GM12878 (cell line): ENCODE results near the gene MGST3. TPM values are rescaled to one million over a fixed set of nuclear protein-coding genes. Genes with fewer than 3 reads are reported as not detected.

ENCODE experiments used
- ATAC-seq: fragments of 200-7000 bp; cut with Tn5 transposase; 3 replicates; pipeline ENCODE4 v1.9.1; 2020; ENCODE audit warnings: mild to moderate bottlenecking, moderate library complexity
- BruUV-seq: library from RNA; stranded (reverse); fragments of 400-500 nt; replicated peaks from 2 replicates; lab custom pipeline; 2021; lab: Mats Ljungman, UMichigan
- CTCF ChIA-PET: fragments of 300-600 bp; sonication (Branson Sonifier 250); formaldehyde crosslinking; extraction: SDS; loops from one replicate; lab custom pipeline; 2021; ENCODE audit warnings: inconsistent platforms; lab: Yijun Ruan, JAX
- POLR2A ChIA-PET: fragments of 350-600 bp; formaldehyde crosslinking; extraction: SDS; loops from one replicate; lab custom pipeline; 2021; ENCODE audit warnings: inconsistent platforms; lab: Charles Lee
- RAD21 ChIA-PET: fragments of 300-600 bp; sonication (Branson Sonifier 250); formaldehyde crosslinking; loops from one replicate; lab custom pipeline; 2023; ENCODE audit warnings: antibody characterized with exemption; ENCODE audit not compliant: unreplicated experiment; lab: Charles Lee
- SMC1A ChIA-PET: fragments of 300-600 bp; sonication (Branson Sonifier 250); formaldehyde crosslinking; loops from one replicate; lab custom pipeline; 2023; ENCODE audit not compliant: unreplicated experiment, uncharacterized antibody; lab: Charles Lee
- DNase-seq: peaks from one replicate; pipeline ENCODE4 v3.0.0-alpha.2; 2011; ENCODE audit warnings: low read depth, low spot score
- FAIRE-seq: peaks from 3 replicates; lab custom pipeline; 2011; peaks lifted over from hg19 to GRCh38; lab: Jason Lieb, UNC
- H2AFZ ChIP-seq: 2 replicates; pipeline ENCODE4 v1.6.0; 2011; ENCODE audit warnings: low read depth, low read length, control low read depth; ENCODE audit not compliant: control insufficient read depth
- H3K27ac ChIP-seq: 2 replicates; pipeline ENCODE4 v1.5.1; 2011; ENCODE audit warnings: control low read depth; ENCODE audit not compliant: control insufficient read depth, insufficient read depth
- H3K27me3 ChIP-seq, 2 experiments: replicated peaks in 1 of 2; 2 replicates each; pipeline versions ENCODE4 v1.6.0 to v1.6.1; 2011; ENCODE audit warnings: low read length in 1 of 2; ENCODE audit not compliant: control insufficient read depth in 2 of 2, insufficient read depth in 2 of 2
- H3K36me3 ChIP-seq, 2 experiments: 2 replicates each; pipeline ENCODE4 v1.5.1; 2011; ENCODE audit warnings: low read length in 1 of 2; ENCODE audit not compliant: control insufficient read depth in 2 of 2, insufficient read depth in 2 of 2
- H3K4me1 ChIP-seq: 2 replicates; pipeline ENCODE4 v1.6.1; 2011; ENCODE audit warnings: mild to moderate bottlenecking, low read length, moderate library complexity, mixed read lengths; ENCODE audit not compliant: control insufficient read depth, insufficient read depth
- H3K4me2 ChIP-seq: 2 replicates; pipeline ENCODE4 v1.6.0; 2011; ENCODE audit warnings: control low read depth; ENCODE audit not compliant: control insufficient read depth, insufficient read depth
- H3K4me3 ChIP-seq: fragments of 200-600 bp; sonication (generic); 2 replicates; pipeline ENCODE4 v1.5.1; 2016
- H3K79me2 ChIP-seq: 2 replicates; pipeline ENCODE4 v1.6.0; 2011; ENCODE audit warnings: low read length; ENCODE audit not compliant: control insufficient read depth, insufficient read depth
- H3K9ac ChIP-seq: 2 replicates; pipeline ENCODE4 v1.8.0; 2011; ENCODE audit warnings: low read length, control low read depth, mixed read lengths; ENCODE audit not compliant: control insufficient read depth, insufficient read depth
- H3K9me3 ChIP-seq: replicated peaks from 3 replicates; pipeline ENCODE4 v1.5.1; 2011; ENCODE audit warnings: mild to moderate bottlenecking, low read length; ENCODE audit not compliant: control insufficient read depth, insufficient read depth
- H4K20me1 ChIP-seq: 2 replicates; pipeline ENCODE4 v1.6.0; 2011; ENCODE audit not compliant: control insufficient read depth, insufficient read depth
- CUX1 ChIP-seq: IDR thresholded peaks from 2 replicates; pipeline ENCODE4 v1.6.1; 2012; ENCODE audit warnings: improper control_type of control experiment, low read depth, low read length; ENCODE audit not compliant: insufficient replicate concordance
- MAX ChIP-seq: IDR thresholded peaks from 2 replicates; pipeline ENCODE4 v1.6.1; 2012; ENCODE audit warnings: low read depth, low read length, improper control_type of control experiment
- MYB ChIP-seq: fragments of 150-350 bp; IDR thresholded peaks from 2 replicates; pipeline ENCODE4 v1.6.1; 2014; ENCODE audit warnings: mild to moderate bottlenecking, low read depth, low read length, borderline replicate concordance
- NR2F1 ChIP-seq: fragments of 450-650 bp; conservative IDR thresholded peaks from 2 replicates; pipeline ENCODE4 v1.6.1; 2017; ENCODE audit warnings: mild to moderate bottlenecking
- POLR2AphosphoS5 ChIP-seq: IDR thresholded peaks from 2 replicates; pipeline ENCODE4 v1.6.1; 2011; ENCODE audit warnings: mild to moderate bottlenecking, low read length, inconsistent platforms
- SMAD5 ChIP-seq: IDR thresholded peaks from 2 replicates; pipeline ENCODE4 v1.6.1; 2016; ENCODE audit warnings: antibody characterized with exemption, low read depth
- STAT1 ChIP-seq: fragments of 450-650 bp; conservative IDR thresholded peaks from 2 replicates; pipeline ENCODE4 v1.6.1; 2014; ENCODE audit warnings: antibody characterized with exemption, mild to moderate bottlenecking
- TARDBP ChIP-seq: IDR thresholded peaks from 2 replicates; pipeline ENCODE4 v1.6.1; 2016; ENCODE audit warnings: borderline replicate concordance
- USF2 ChIP-seq: IDR thresholded peaks from 2 replicates; pipeline ENCODE4 v1.6.1; 2011; ENCODE audit warnings: low read depth, low read length, improper control_type of control experiment, borderline replicate concordance
- WRNIP1 ChIP-seq: IDR thresholded peaks from 2 replicates; pipeline ENCODE4 v1.6.1; 2011; ENCODE audit warnings: low read depth, low read length, improper control_type of control experiment, borderline replicate concordance
- YBX1 ChIP-seq: fragments of 450-650 bp; IDR thresholded peaks from 2 replicates; pipeline ENCODE4 v1.6.1; 2016; ENCODE audit warnings: antibody characterized with exemption
- ZNF622 ChIP-seq: fragments of 450-650 bp; IDR thresholded peaks from 2 replicates; pipeline ENCODE4 v1.6.1; 2017; ENCODE audit warnings: mild to moderate bottlenecking, inconsistent platforms
- WGBS: methylation state at CpG from one replicate; pipeline ENCODE4 v1.1.6; 2016; ENCODE audit warnings: low lambda C conversion rate; ENCODE audit not compliant: insufficient replicate concordance, insufficient coverage; ENCODE audit errors: missing lambda C conversion rate; 5-methylcytosine and 5-hydroxymethylcytosine counted together
- in situ Hi-C: fragments of 300-500 bp; cut with MboI; formaldehyde crosslinking; loops from 9 replicates; pipeline ENCODE4 v1.14.3; 2018; ENCODE audit warnings: mixed read lengths
- intact Hi-C: fragments of 100-400 bp; cut with micrococcal nuclease; formaldehyde crosslinking; loops from one replicate; pipeline ENCODE4 v1.14.2; 2022; ENCODE audit not compliant: unreplicated experiment
- polyA plus RNA-seq, 11 experiments: library from polyadenylated mRNA; depleted of rRNA in 4 of 11; unstranded in 6 of 11; stranded (reverse) in 5 of 11; fragments of >200 nt; fragmentation: Nextera tagmentation in 4 of 11; fragmentation: Illumina TruSeq in 1 of 11; extraction: Ambion mirVana in 4 of 11; extraction: Trizol in 1 of 11; gene quantifications; 1 replicate in 1 of 11; 2 replicates in 10 of 11; pipeline versions ENCODE4 v1.2.1 to v1.2.3, GENCODE V29; 2011 to 2016; ENCODE audit warnings: inconsistent platforms in 2 of 11, missing spikeins in 2 of 11, low read depth in 1 of 11
- total RNA-seq, 4 experiments: library from RNA; depleted of rRNA in 3 of 4; stranded (reverse); fragments of >200 nt in 3 of 4; fragmentation: Illumina TruSeq in 1 of 4; extraction: Trizol in 1 of 4; gene quantifications; 2 replicates each; pipeline versions ENCODE4 v1.2.1 to v1.2.3, GENCODE V29; 2013 to 2021
- TF ChIP-seq, protein P1 (sequence below): fragments of 450-650 bp; formaldehyde crosslinking; IDR thresholded peaks from 2 replicates; pipeline ENCODE4 v1.4.0; 2022; ENCODE audit warnings: mild to moderate bottlenecking, moderate library complexity

MGST3 gene
- total and polyA plus RNA-seq, 10 of the 15 experiments (the other 5 are each of a cell fraction or from before 2014, with no cell fraction given) = 37.3 to 145 (median 68.8) TPM

- ChIA-PET CTCF (interaction anchor here (0.7 to 1.1 kb wide), 2 partner anchors 12 to 217 kb away, joined by 4 read pairs; no protein-coding TSS in a partner anchor), RAD21 (no interaction called here), SMC1A (interaction anchor here (0.6 to 1.5 kb wide), 3 partner anchors 9 to 76 kb away, joined by 3 to 5 read pairs (median 4); no protein-coding TSS in a partner anchor), POLR2A (no interaction called here)
- H3K27me3 ChIP-seq = no peaks in the 10 kb centered on the region
- in situ Hi-C loops (no loop called here), intact Hi-C loops (no loop called here)
- H3K36me3 ChIP-seq = no peaks in the 10 kb centered on the region
- H3K4me3 ChIP-seq = no peak overlapping the region
- H2AFZ ChIP-seq = no peak overlapping the region
- no peaks in the 10 kb centered on the region for H3K4me1 ChIP-seq
- BruUV-seq = no TSS peak
- DNase-seq = no peak
- WGBS = 0% methylated on average over 1 of the region's 1 CpG
- H3K9ac ChIP-seq = no peak overlapping the region
- H3K9me3 ChIP-seq = no peaks in the 10 kb centered on the region
- FAIRE-seq = no peak
- H3K79me2 ChIP-seq = no peaks in the 10 kb centered on the region
- ATAC-seq = no peak
- no peak overlapping the region for H3K4me2 ChIP-seq
- no peaks in the 10 kb centered on the region for H4K20me1 ChIP-seq
- no peak overlapping the region for H3K27ac ChIP-seq
- no peak for TF ChIP-seq USF2
- no peak for TF ChIP-seq SMAD5
- TF ChIP-seq POLR2AphosphoS5 = no peak
- no peak for TF ChIP-seq WRNIP1
- TF ChIP-seq, protein P1, sequence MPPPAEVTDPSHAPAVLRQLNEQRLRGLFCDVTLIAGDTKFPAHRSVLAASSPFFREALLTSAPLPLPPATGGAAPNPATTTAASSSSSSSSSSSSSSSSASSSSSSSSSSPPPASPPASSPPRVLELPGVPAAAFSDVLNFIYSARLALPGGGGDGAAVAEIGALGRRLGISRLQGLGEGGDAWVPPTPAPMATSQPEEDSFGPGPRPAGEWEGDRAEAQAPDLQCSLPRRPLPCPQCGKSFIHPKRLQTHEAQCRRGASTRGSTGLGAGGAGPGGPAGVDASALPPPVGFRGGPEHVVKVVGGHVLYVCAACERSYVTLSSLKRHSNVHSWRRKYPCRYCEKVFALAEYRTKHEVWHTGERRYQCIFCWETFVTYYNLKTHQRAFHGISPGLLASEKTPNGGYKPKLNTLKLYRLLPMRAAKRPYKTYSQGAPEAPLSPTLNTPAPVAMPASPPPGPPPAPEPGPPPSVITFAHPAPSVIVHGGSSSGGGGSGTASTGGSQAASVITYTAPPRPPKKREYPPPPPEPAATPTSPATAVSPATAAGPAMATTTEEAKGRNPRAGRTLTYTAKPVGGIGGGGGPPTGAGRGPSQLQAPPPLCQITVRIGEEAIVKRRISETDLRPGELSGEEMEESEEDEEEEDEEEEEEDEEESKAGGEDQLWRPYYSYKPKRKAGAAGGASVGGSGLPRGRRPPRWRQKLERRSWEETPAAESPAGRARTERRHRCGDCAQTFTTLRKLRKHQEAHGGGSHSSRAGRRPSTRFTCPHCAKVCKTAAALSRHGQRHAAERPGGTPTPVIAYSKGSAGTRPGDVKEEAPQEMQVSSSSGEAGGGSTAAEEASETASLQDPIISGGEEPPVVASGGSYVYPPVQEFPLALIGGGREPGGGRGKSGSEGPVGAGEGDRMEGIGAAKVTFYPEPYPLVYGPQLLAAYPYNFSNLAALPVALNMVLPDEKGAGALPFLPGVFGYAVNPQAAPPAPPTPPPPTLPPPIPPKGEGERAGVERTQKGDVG (CRISPR knock-in tag) = no peak
- TF ChIP-seq MYB = no peak
- TF ChIP-seq STAT1 = no peak
- no peak for TF ChIP-seq TARDBP
- TF ChIP-seq MAX = no peak
- TF ChIP-seq NR2F1 = no peak
- TF ChIP-seq YBX1 = no peak
- TF ChIP-seq ZNF622 = no peak
- TF ChIP-seq CUX1 = no peak
These were observed 20.2 kb upstream of the MGST3 start for GRCh38 chr1:165610866-165611265.
